EH (cell line): ENCODE results near the gene CCNB3.
"Not testable (repeated sequence)": the region's sequence is repeated elsewhere in the genome, so short reads cannot be mapped to it uniquely, and the experiment has no call there.

Source experiments
- DNase-seq: peaks from one replicate; pipeline ENCODE4 v3.0.0-alpha.2; 2015; ENCODE audit warnings: low read depth

The CCNB3 gene

DNA sequence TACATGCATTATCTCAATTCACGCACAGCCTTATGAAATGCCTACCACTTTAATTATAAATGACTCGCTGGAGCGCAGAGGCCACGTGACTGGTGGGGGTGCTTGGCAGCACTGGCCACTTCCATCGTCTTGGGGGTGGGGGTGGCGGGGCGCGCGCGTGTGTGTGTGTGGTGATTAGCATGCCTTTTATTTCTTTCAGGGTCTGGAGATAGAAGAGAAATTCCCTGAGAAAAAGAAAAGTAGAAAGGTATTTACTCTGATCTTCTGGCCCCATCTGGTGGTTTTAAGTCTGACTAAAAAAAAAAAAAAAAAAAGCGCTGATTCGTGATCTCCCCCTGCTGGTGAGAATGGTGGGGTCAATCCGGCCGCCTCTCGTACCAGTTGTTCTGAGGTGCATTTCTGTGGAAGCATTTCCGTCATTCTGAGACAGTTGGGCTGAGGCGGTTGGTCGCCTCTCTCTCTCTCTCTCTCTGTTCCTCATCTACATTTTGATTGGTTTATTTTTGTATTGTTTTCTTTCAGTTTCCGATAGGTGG lies at the start of gene CCNB3:
Gene CCNB3 (plus strand): TSS at position 402 of the 536 bp plus-strand sequence. CDS start 80,399 bp downstream, outside the sequence.
- peak; percentile 76 for DNase-seq

DNA sequence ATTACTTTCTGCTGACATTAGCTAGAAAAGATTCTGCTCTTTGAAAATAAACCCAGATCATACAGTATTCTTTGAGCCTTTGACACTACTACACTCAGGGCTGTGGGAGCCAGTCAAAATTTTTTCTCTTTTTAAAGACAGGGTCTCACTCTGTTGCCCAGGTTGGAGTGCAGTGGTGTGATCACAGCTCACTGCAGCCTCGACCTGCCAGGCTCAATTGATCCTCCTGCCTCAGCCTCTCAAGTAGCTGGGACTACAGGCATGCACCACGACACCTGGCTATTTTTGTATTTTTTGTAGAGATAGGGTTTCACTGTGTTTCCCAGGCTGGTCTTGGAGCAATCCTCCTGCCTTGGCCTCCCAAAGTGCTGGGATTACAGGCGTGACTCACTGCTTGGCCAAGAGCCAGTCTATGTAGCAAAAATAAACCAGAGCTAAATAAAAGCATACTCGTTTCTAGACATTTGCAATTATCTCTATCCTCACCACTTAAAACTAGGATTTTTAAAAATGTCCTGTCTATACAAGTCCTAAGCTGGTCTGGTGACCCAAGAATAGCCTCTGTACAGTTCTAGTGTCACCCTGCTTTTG lies 46.9 kb upstream of the CCNB3 start:
- peak; percentile 22 for DNase-seq

DNA sequence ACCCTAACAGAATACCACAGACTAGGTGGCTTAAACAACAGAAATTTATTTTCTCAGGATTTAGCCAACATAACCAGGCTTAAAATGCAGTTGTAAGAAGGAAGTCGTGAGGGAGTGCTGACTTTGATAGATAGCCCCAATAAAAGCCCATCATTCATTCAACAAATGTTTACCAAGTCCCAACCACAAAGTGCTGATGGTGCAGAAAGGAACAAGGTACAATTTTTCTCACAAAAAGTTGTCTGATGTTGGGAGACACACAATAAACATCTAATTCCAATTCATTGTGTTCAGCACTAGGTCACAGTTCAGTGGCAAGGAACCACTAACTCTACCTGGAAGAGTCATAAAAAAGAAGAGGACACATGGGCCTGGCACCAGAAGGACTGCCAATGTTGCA lies 46.0 kb upstream of the CCNB3 start:
- DNase-seq, result no peak

- no peak for DNase-seq
These were observed 43.4 kb upstream of the CCNB3 start for GRCh38 chrX:50161127-50161526.

DNA sequence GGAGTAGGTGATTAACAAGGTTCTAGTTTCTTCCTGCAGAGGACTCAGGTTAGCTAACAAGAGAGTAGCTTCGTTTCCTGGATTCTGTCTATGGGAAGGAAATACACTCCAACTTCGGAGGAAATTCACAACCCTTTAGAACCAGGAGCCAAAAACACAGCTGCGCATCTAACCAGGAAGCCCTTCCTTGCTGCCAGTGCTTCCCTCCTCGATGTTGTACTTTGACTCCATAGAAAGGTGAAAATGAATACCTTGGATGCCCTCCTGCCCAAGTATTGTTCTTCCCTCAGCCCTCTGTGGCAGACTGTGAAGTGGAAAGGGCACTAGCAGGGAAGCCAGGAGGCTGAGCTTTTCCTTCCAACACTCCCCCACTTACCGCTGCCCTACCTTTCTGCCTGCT lies 38.8 kb upstream of the CCNB3 start:
- DNase-seq, result no peak

GRCh38 chrX:50167366-50167765 lies 37.2 kb upstream of the CCNB3 start:
- DNase-seq, result no peak

DNA sequence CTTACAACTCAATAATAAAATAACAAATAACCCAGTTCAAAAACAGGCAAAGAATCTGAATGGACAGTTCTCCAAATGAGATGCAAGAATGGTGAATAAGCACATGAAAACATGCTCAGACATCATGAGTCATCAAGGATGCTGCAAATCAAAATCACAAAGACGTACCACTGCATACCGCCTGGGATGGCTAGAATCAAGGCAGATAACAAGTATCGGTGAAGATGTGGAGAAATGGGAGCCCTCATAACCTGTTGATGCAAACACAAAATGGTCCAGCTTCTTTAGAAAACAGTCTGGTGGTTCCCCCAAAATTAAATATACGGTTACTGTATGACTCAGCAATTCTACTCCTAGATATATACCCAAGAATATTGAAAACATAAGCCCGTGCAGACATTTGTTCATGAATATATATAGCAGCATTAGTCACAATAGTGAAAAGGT lies 36.3 kb upstream of the CCNB3 start:
- DNase-seq, result peak; percentile 0

- DNase-seq, result no peak
These were observed 34.8 kb upstream of the CCNB3 start for GRCh38 chrX:50169717-50170116.

- no peak for DNase-seq
These were observed 24.3 kb upstream of the CCNB3 start for GRCh38 chrX:50180073-50180940.

DNA sequence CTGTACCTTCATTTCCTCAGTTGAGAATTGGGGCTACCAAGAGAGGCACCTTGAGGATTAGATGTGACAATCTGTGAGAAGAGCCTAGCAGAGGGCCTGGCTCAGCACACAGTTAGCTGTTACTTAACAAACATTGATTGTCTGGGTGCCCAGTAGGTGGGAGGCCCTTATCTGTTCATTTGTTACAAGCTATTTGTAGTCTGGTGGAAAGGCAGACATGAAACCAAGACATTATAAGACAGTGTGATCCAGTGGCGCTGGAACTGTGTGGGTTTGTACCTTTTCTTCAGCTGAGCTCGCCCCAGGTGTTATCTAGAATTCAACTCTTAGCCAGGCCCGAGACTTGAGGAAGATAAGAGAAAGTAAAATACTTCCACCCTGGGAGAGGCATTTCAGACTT lies 20.7 kb upstream of the CCNB3 start:
- no peak for DNase-seq

- no peak for DNase-seq
These were observed 15.5 kb upstream of the CCNB3 start for GRCh38 chrX:50188859-50189600.

- DNase-seq, result no peak
These were observed 6.2 kb upstream of the CCNB3 start for GRCh38 chrX:50198348-50198747.

DNA sequence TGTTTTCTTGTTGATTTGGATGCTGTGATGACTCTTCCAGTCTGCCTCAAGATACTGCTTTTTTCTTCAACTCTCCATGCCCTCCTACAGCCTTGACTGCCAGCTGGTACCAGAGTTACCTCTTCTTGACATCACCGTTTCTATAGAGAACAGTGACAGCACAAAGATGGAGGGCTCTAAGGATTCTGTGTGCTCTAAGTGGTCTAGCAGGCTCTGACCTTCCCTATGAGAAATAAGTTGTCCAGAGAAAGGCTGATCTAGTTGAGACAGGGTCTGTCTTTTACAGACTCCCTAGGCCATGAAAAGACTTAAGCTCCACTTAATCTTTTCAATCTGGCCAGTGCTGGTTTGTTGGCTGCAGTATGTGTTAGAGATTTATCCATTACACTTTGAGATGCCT lies 3.7 kb upstream of the CCNB3 start, which contains the start of gene AKAP4:
Gene AKAP4 (minus strand): TSS at position 101 of the 400 bp plus-strand sequence. CDS start 118 bp downstream, outside the sequence.
- no peak for DNase-seq

DNA sequence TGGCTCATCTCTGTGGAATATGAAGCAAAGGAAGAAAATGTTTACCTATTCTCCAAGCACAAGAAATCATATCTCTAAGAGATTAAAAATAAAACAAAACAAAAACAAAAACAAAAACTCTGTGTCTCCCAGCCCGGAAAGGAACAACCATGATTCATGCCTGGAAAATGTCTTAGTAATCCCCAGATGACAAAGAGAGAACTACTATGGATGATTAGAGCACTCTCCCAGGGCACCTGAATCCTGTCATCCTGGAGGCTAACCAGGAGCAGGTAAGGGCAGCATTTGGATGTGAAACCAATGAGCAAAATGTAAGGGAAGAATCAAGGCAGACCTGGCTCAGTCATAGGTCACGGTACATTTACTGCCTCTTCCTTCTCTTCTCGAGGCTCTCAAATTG lies 2.0 kb upstream of the CCNB3 start:
- DNase-seq, result no peak

- DNase-seq, result no peak
These were observed 2.2 kb downstream of the CCNB3 start for GRCh38 chrX:50206753-50207152.

DNA sequence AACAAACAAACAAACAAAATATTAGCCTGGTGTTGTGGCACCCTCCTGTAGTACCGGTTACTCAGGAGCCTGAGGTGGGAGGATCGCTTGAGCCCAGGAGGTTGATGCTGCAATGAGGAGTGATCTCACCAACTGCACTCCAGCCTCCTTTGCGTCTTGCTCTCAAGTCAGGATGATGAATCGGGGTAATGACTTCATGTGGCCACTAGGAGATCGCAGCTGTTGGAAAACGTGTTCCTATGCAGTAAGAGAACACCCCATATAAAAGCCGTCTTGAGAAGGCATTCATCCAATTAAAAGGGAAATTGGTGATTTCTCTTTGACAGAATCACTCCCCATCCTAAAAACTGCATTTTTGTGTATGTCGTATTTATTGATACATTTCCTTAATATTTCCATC lies 6.9 kb downstream of the CCNB3 start:
- DNase-seq, result peak; percentile 8

- DNase-seq, result no peak
These were observed 76.7 kb downstream of the CCNB3 start for GRCh38 chrX:50281253-50281652.

DNA sequence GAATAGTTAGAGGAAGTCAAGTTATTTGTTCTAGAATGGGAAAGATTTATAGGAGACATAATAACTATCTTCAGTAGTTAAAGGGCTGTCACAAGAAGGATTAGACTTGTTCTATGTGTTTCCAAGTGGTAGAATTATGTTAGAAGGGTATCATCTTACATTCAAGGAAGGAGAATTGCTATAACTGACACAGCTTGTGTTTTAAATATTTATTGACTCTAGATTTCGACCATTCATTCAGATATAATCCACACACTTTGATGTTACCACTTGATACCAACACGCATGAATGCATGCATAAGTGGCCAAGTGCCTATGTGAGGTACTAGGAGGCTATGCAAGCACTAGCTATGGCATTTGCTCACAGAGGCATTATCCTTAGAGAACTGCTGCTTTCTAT lies 122.7 kb downstream of the CCNB3 start:
- DNase-seq, result no peak

GRCh38 chrX:50332668-50333067 lies 128.1 kb downstream of the CCNB3 start:
- DNase-seq, result not testable (repeated sequence)

- no peak for DNase-seq
These were observed 128.7 kb downstream of the CCNB3 start for GRCh38 chrX:50333308-50333707.

- no peak for DNase-seq
These were observed 139.4 kb downstream of the CCNB3 start for GRCh38 chrX:50343917-50344316.

- DNase-seq, result no peak
These were observed 168.4 kb downstream of the CCNB3 start for GRCh38 chrX:50372966-50373365.
